Right renal pelvis (tissue), 4 donors: ENCODE data around the gene MCM7. TPM values are rescaled to one million over a fixed set of nuclear protein-coding genes. Genes with fewer than 3 reads are reported as not detected.

Experiments
- DNase-seq, 4 donors: peaks; one replicate each; pipeline ENCODE4 v3.0.0-alpha.2; 2013; ENCODE audit warnings: low read depth in 4 of 4, low spot score in 3 of 4, missing footprints in 1 of 4
- polyA plus RNA-seq, 4 donors: library from polyadenylated mRNA; unstranded; fragments of 120-200 nt; gene quantifications; one replicate each; pipeline ENCODE4 v1.2.1, GENCODE V29; 2013; ENCODE audit not compliant: insufficient read length in 4 of 4

Gene MCM7
- polyA plus RNA-seq, 4 donors, result 136 to 158 (median 148) TPM

DNA sequence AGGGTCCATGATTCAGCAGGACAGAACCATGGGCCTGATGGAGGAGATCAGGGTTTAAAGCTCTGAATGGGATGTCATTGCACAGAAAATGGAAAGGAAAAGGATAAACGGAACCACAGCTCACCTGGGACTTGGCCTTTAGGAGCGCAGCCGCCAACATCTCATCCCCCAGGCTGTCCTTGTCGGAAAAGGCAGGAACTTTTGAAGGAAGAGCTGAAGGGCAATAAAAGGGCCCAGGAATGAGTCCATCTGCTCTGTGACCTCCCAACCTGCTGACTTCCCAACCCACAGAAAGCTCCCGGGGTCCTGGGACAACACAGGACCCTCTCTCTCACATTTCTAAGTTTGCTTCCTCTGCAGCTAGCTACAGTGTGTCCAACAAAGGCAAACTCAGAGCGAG lies 25.8 kb downstream of the MCM7 start:
- no peak for DNase-seq

DNA sequence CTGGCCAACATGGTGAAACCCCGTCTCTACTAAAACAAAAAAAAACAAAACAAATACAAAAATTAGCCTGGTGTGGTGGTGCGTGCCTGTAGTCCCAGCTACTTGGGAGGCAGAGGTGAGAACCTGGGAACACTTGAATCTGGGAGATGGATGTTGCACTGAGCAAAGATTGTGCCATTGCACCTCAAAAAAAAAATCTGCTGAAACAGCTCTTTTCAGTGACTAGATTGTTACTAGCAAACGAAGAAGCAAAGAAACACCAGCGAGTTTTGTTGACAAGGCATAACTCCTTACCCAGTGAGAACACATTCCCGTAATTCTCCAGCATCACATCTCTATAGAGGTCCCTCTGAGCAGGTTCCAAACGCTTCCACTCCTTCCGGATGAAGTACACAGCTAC lies 26.4 kb downstream of the MCM7 start:
- DNase-seq, result no peak

- no peak for DNase-seq
These were observed 28.7 kb downstream of the MCM7 start for GRCh38 chr7:100072462-100072861.

DNA sequence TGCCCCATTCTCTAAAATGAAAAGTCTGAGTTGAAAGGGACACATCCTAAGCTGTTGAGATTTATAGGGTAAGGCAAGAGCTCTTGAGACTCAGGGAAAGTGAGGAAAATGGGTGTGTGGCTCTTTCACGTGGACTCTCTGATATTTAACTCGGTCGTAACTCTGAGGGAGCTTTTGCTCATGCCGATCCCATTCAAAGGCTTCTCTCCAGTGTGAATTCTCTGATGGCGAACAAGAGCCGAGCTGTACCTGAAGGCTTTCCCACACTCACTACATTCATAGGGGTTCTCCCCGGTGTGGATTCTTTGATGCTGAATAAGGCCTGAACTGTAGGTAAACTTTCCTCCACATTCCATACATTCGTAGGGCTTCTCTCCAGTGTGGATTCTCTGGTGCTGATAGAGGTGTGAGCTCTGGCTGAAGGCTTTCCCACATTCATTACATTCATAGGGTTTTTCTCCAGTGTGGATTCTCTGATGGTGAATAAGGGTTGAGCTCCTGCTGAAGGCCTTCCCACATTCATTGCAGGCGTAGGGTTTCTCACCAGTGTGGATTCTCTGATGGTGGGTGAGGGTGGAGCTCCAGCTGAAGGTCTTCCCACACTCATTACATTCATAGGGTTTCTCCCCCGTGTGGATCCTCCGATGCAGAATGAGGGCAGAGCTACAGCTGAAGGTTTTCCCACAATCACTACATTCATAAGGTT lies 30.0 kb downstream of the MCM7 start:
- DNase-seq, result no peak

GRCh38 chr7:100069991-100070390 lies 31.2 kb downstream of the MCM7 start:
- no peak for DNase-seq

DNA sequence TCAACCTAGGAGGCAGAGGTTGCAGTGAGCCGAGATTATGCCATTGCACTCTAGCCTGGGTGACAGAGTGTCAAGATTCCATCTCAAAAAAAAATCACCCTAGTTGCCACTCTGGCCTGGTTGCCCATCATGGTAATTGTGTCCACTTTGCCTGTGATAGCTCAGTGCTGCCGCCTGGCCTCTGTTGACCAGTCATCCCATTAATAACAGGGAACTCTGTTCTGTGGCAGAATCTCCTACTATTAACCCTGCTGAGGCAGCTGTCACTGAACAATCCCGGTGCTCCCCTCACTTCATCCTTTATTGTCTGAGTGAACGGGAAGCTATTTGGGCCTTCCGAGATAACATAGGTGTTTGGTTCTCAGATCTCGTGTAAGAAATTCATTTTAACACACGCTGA lies 34.2 kb downstream of the MCM7 start:
- DNase-seq, result no peak

GRCh38 chr7:100065452-100066186 lies 35.6 kb downstream of the MCM7 start:
- DNase-seq, result peak in 2 of 4 donors; percentile 44 to 49

DNA sequence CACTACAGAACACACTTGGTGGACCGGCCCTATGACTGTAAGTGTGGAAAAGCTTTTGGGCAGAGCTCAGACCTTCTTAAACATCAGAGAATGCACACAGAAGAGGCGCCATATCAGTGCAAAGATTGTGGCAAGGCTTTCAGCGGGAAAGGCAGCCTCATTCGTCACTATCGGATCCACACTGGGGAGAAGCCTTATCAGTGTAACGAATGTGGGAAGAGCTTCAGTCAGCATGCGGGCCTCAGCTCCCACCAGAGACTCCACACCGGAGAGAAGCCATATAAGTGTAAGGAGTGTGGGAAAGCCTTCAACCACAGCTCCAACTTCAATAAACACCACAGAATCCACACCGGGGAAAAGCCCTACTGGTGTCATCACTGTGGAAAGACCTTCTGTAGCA lies 37.0 kb downstream of the MCM7 start:
- DNase-seq, result no peak

DNA sequence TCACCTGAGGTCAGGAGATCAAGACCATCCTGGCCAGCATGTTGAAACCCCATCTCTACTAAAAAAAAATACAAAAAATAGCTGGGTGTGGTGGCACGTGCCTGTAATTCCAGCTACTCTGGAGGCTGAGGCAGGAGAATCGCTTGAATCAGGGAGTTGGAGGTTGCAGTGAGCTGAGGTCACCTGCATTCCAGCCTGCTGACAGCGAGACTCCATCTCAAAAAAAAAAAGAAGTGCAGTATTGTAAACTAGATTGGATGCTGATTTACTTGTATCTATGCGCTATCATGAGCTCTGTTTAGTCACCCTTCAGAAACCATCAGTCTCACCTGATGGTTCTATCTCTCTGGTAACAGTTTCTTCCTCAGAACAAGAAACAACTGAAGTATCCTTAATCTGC lies 37.8 kb downstream of the MCM7 start:
- DNase-seq, result no peak

GRCh38 chr7:100061518-100062193 lies 39.5 kb downstream of the MCM7 start:
- no peak for DNase-seq

DNA sequence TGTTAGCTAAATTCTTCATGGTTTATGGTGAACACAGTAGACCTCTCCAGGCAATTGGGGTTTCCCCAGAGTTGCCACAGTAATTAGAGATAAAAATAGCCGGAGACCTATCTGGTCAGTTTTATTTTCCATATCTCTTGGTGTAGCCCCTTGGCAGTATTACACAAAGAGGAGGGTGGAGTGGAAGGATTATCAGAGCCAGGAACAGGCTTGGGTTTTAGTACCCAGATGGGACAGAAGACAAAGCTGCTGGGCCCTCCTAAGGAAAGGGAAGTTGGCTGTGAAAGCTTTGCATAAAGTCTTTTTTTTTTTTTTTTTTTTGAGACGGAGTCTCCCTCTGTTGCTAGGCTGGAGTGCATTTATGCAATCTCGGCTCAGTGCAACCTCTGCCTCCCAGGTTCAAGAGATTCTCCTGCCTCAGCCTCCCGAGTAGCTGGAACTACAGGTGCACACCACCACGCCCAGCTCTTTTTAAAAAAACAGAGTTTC lies 41.9 kb downstream of the MCM7 start:
- no peak for DNase-seq

DNA sequence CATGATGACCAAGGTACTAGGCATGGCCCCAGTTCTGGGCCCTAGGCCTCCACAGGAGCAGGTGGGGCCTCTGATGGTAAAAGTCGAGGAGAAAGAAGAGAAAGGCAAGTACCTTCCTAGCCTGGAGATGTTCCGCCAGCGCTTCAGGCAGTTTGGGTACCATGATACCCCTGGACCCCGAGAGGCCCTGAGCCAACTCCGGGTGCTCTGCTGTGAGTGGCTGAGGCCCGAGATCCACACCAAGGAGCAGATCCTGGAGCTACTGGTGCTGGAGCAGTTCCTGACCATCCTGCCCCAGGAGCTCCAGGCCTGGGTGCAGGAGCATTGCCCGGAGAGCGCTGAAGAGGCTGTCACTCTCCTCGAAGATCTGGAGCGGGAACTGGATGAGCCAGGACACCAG lies 44.2 kb downstream of the MCM7 start:
- no peak for DNase-seq

DNA sequence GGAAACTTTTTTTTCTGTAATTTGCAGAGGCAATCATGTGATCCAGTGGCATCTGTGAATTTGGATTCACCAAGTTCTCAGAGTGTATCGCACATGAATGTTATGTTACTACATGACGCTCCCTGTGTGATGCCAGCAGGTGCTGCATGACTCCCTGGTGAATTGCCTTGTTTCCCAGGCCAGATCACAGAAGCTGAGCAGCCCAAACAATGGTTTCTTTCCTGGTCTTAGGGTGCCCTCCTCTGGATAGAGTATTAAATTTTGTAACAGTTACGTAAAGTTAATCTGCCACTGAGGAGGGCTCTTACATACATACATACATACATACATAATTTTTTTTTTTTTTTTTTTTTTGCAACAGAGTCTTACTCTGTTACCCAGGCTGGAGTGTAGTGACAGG lies 48.0 kb downstream of the MCM7 start:
- peak in 2 of 4 donors; percentile 12 to 26 for DNase-seq

- DNase-seq, result no peak
These were observed 49.6 kb downstream of the MCM7 start for GRCh38 chr7:100051611-100052010.

- DNase-seq, result peak; percentile 69 to 87 (median 74)
These were observed 51.5 kb downstream of the MCM7 start, which contains the start of gene ZSCAN21 for GRCh38 chr7:100049441-100050291. Gene ZSCAN21, plus strand, starts transcription at chr7:100049774. Its CDS starts 7,233 bp downstream, at chr7:100057007.

DNA sequence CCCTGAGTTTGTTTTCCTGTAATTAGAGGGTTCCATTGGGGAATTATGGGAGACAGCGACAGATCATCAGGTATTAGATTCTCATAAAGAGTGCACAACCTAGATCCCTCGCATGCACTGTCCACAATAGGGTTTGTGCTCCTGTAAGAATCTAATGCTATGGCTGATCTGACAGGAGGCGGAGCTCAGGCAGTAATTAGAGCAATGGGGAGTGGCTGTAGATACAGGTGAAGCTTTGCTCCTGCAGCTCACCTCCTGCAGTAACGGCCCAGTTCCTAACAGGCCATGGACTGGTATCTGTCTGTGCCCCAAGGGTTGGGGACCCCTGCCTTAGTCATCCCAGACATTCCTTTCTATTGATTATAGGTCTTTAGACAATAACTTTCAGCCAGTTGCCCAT lies 52.5 kb downstream of the MCM7 start:
- DNase-seq, result no peak

- DNase-seq, result no peak
These were observed 56.5 kb downstream of the MCM7 start for GRCh38 chr7:100044718-100045117.
